ENCODE results near the gene KPNA5. TPM values are rescaled to one million over a fixed set of nuclear protein-coding genes. Genes with fewer than 3 reads are reported as not detected.
"Not testable (repeated sequence)": the region's sequence is repeated elsewhere in the genome, so short reads cannot be mapped to it uniquely, and the experiment has no call there.

Gene KPNA5
- total RNA-seq, 2 donors from 2014 or later = 6.0 to 9.7 TPM

- H3K36me3 ChIP-seq = peaks cover 3% of the 10 kb centered on the region
- H3K27ac ChIP-seq = no peak overlapping the region
- peaks cover 2 to 15% of the 10 kb centered on the region in 2 donors for H3K4me1 ChIP-seq (ENCODE audit: control insufficient read depth in 1 of 2, low read depth in 2 of 2)
- H3K4me3 ChIP-seq = no peak overlapping the region
- TF ChIP-seq CTCF (IDR thresholded peaks at IDR 0.05) = no peak
- H3K27me3 ChIP-seq (replicated peaks; ENCODE audit: insufficient read depth) = no peaks in the 10 kb centered on the region
- no peak for ATAC-seq (ENCODE audit: insufficient number of reproducible peaks, low FRiP score, low read depth)
- H3K9me3 ChIP-seq = no peaks in the 10 kb centered on the region
- DNase-seq (ENCODE audit: low spot score) = no peak
Measured at GRCh38 chr6:116685437-116685993, 4.5 kb downstream of the KPNA5 start.

GRCh38 chr6:116686475-116687101, 5.6 kb downstream of the KPNA5 start:
- H3K36me3 ChIP-seq; H3K9me3 ChIP-seq; H3K4me3 ChIP-seq; ATAC-seq (ENCODE audit: insufficient number of reproducible peaks, low FRiP score, low read depth); H3K27me3 ChIP-seq (replicated peaks; ENCODE audit: insufficient read depth); DNase-seq (ENCODE audit: low spot score); H3K27ac ChIP-seq: not testable (repeated sequence)
- peaks cover 2 to 15% of the 10 kb centered on the region in 2 donors for H3K4me1 ChIP-seq (ENCODE audit: control insufficient read depth in 1 of 2, low read depth in 2 of 2)

- Histone ChIP-seq H3K9me3 (no peaks in the 10 kb centered on the region), H3K4me1 (ENCODE audit: control insufficient read depth in 1 of 2, low read depth in 2 of 2) (peaks cover 0 to 5% of the 10 kb centered on the region in 2 donors), H3K4me3 (no peak overlapping the region), H3K36me3 (peaks cover 3% of the 10 kb centered on the region), H3K27me3 (replicated peaks; ENCODE audit: insufficient read depth) (no peaks in the 10 kb centered on the region), H3K27ac (no peak overlapping the region)
- no peak for TF ChIP-seq CTCF (IDR thresholded peaks at IDR 0.05)
- DNase-seq (ENCODE audit: low spot score) (no peak), ATAC-seq (ENCODE audit: insufficient number of reproducible peaks, low FRiP score, low read depth) (no peak)
Measured at GRCh38 chr6:116691154-116691553, 10.1 kb downstream of the KPNA5 start.

- not testable (repeated sequence) for ATAC-seq (ENCODE audit: insufficient number of reproducible peaks, low FRiP score, low read depth); H3K4me3 ChIP-seq
Measured at GRCh38 chr6:116692873-116693272, 11.9 kb downstream of the KPNA5 start.

GRCh38 chr6:116693275-116693674, 12.3 kb downstream of the KPNA5 start:
- ATAC-seq (ENCODE audit: insufficient number of reproducible peaks, low FRiP score, low read depth); DNase-seq (ENCODE audit: low spot score): not testable (repeated sequence)

More at GRCh38 chr6:116692873-116693272, 11.9 kb downstream of the KPNA5 start:
- not testable (repeated sequence) for H3K4me1 ChIP-seq (ENCODE audit: control insufficient read depth in 1 of 2, low read depth in 2 of 2); H3K9me3 ChIP-seq; H3K27me3 ChIP-seq (replicated peaks; ENCODE audit: insufficient read depth); H3K27ac ChIP-seq; DNase-seq (ENCODE audit: low spot score); H3K36me3 ChIP-seq

GRCh38 chr6:116695401-116695800, 14.4 kb downstream of the KPNA5 start:
- DNase-seq (ENCODE audit: low spot score) = no peak
- no peaks in the 10 kb centered on the region for H3K27me3 ChIP-seq (replicated peaks; ENCODE audit: insufficient read depth)
- H3K36me3 ChIP-seq = no peaks in the 10 kb centered on the region
- H3K4me3 ChIP-seq = no peak overlapping the region
- no peaks in the 10 kb centered on the region for H3K9me3 ChIP-seq
- no peak for ATAC-seq (ENCODE audit: insufficient number of reproducible peaks, low FRiP score, low read depth)
- H3K27ac ChIP-seq = no peak overlapping the region
- H3K4me1 ChIP-seq (ENCODE audit: control insufficient read depth in 1 of 2, low read depth in 2 of 2) = no peaks in the 10 kb centered on the region
- TF ChIP-seq CTCF (IDR thresholded peaks at IDR 0.05) = no peak

More at GRCh38 chr6:116693275-116693674, 12.3 kb downstream of the KPNA5 start:
- H3K36me3 ChIP-seq; H3K4me1 ChIP-seq (ENCODE audit: control insufficient read depth in 1 of 2, low read depth in 2 of 2); H3K9me3 ChIP-seq; H3K4me3 ChIP-seq; H3K27ac ChIP-seq; H3K27me3 ChIP-seq (replicated peaks; ENCODE audit: insufficient read depth): not testable (repeated sequence)
